ENCODE results near the gene CSRP3.
"Not testable (repeated sequence)": the region's sequence is repeated elsewhere in the genome, so short reads cannot be mapped to it uniquely, and the experiment has no call there.

CSRP3 gene

GRCh38 chr11:19185036-19185435 is 16.7 kb downstream of the CSRP3 start:
- no peak for DNase-seq

GRCh38 chr11:19183646-19184045 is 18.1 kb downstream of the CSRP3 start:
- no peak for DNase-seq

GRCh38 chr11:19181531-19182261 is 20.1 kb downstream of the CSRP3 start:
- no peak for DNase-seq

GRCh38 chr11:19176629-19177186 is 25.1 kb downstream of the CSRP3 start:
- no peak for DNase-seq

GRCh38 chr11:19173964-19174638 is 27.7 kb downstream of the CSRP3 start:
- DNase-seq: no peak

GRCh38 chr11:19173004-19173689 is 28.6 kb downstream of the CSRP3 start:
- DNase-seq: no peak

- DNase-seq: no peak
Measured at GRCh38 chr11:19168090-19168489, 33.7 kb downstream of the CSRP3 start.

- no peak for DNase-seq
Measured at GRCh38 chr11:19164881-19165280, 36.9 kb downstream of the CSRP3 start.

- DNase-seq: no peak
Measured at GRCh38 chr11:19164230-19164855, 37.4 kb downstream of the CSRP3 start.

- no peak for DNase-seq
Measured at GRCh38 chr11:19163617-19164016, 38.2 kb downstream of the CSRP3 start.

GRCh38 chr11:19162951-19163505 is 38.8 kb downstream of the CSRP3 start:
- DNase-seq: no peak

- no peak for DNase-seq
Measured at GRCh38 chr11:19161651-19162050, 40.1 kb downstream of the CSRP3 start.

- DNase-seq: no peak
Measured at GRCh38 chr11:19160847-19161246, 40.9 kb downstream of the CSRP3 start.

- no peak for DNase-seq
Measured at GRCh38 chr11:19156892-19157291, 44.9 kb downstream of the CSRP3 start.

GRCh38 chr11:19145319-19145718 is 56.5 kb downstream of the CSRP3 start:
- DNase-seq: no peak

GRCh38 chr11:19136884-19137283 is 64.9 kb downstream of the CSRP3 start:
- DNase-seq: not testable (repeated sequence)

GRCh38 chr11:19134004-19134403 is 67.8 kb downstream of the CSRP3 start:
- DNase-seq: no peak

All from CD4-positive, alpha-beta T cell treated with Interleukin-17A for 4 hours (primary cell).